Measurements from ENCODE around the gene RHEBL1. TPM values are rescaled to one million over a fixed set of nuclear protein-coding genes. Genes with fewer than 3 reads are reported as not detected.

Gene RHEBL1
- total RNA-seq, 1 experiment from 2014 or later = 2.9 TPM

DNA sequence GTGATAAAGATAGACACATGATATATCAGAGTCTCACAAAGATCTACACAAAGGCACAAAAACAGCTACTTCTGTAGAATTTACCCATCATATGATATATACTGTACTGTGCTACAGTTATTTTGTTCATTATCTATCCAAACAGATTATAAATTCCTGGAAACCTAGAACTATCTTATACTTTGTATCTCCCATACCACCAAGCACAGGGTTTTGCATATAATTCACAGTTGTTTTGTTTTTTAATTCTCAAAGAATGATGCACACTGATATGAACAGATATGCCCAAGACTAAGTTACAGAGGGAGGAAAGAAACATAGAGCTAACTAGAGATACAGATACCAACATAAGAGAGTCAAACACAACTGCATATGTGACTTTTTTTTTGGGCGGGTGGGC is 54.6 kb downstream of the RHEBL1 start:
- CTCF ChIA-PET = no interaction called here
- TF ChIP-seq, protein P1, sequence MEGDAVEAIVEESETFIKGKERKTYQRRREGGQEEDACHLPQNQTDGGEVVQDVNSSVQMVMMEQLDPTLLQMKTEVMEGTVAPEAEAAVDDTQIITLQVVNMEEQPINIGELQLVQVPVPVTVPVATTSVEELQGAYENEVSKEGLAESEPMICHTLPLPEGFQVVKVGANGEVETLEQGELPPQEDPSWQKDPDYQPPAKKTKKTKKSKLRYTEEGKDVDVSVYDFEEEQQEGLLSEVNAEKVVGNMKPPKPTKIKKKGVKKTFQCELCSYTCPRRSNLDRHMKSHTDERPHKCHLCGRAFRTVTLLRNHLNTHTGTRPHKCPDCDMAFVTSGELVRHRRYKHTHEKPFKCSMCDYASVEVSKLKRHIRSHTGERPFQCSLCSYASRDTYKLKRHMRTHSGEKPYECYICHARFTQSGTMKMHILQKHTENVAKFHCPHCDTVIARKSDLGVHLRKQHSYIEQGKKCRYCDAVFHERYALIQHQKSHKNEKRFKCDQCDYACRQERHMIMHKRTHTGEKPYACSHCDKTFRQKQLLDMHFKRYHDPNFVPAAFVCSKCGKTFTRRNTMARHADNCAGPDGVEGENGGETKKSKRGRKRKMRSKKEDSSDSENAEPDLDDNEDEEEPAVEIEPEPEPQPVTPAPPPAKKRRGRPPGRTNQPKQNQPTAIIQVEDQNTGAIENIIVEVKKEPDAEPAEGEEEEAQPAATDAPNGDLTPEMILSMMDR (conservative IDR thresholded peaks at IDR 0.05) = no peak
- no peak for TF ChIP-seq EZH2 (IDR thresholded peaks at IDR 0.05; ENCODE audit: low read depth)
- Histone ChIP-seq H3K79me2 (ENCODE audit: low read depth) (peaks cover 30% of the 10 kb centered on the region), H3F3A (ENCODE audit: insufficient read depth, low read depth) (peaks cover 22% of the 10 kb centered on the region), H3K4me1 (replicated peaks; ENCODE audit: insufficient read depth) (peaks cover 14% of the 10 kb centered on the region), H3K27ac (no peak overlapping the region), H4K20me1 (ENCODE audit: insufficient read depth) (no peaks in the 10 kb centered on the region), H3K4me3 (no peak overlapping the region), H3K4me2 (no peak overlapping the region), H3K36me3 (ENCODE audit: low read depth) (no peaks in the 10 kb centered on the region), H3K27me3 (ENCODE audit: insufficient read depth, low read depth) (no peaks in the 10 kb centered on the region), H2AFZ (no peak overlapping the region), H3K9me3 (ENCODE audit: insufficient read depth, low read depth) (no peaks in the 10 kb centered on the region), H3K9me2 (ENCODE audit: insufficient read depth) (no peaks in the 10 kb centered on the region)
- POLR2A ChIA-PET (ENCODE audit: unreplicated experiment) = no interaction called here
- DNase-seq = no peak
- BruUV-seq (replicated peaks) = no TSS peak
- intact Hi-C loops (cut with micrococcal nuclease; ENCODE audit: unreplicated experiment) = loop anchor here (5.0 kb wide), 1 partner anchor 42 kb away; no protein-coding TSS in a partner anchor

Other genes with a start within 250 kb of the RHEBL1 start
- gene DDX23, start 217.8 kb downstream of the RHEBL1 start, total RNA-seq (2021) = 91.4 and 108 TPM in 2 replicates
- gene RND1, start 204.1 kb downstream of the RHEBL1 start, total RNA-seq (2021) = 2.7 and 4.0 TPM in 2 replicates
- 23.5 and 25.5 TPM in 2 replicates for gene FKBP11, start 144.5 kb downstream of the RHEBL1 start, total RNA-seq (2021)
- gene ARF3, start 112.5 kb downstream of the RHEBL1 start, total RNA-seq (2021) = 200 and 205 TPM in 2 replicates
- gene WNT10B, start 98.2 kb downstream of the RHEBL1 start, total RNA-seq (2021) = 0.73 TPM in 1 of 2 replicates, not detected in the other
- not detected in 2 replicates for gene WNT1, start 91.7 kb downstream of the RHEBL1 start, total RNA-seq (2021)
- gene DDN, start 70.6 kb downstream of the RHEBL1 start, total RNA-seq (2021) = 0.10 and 0.17 TPM in 2 replicates
- 48.8 and 53.6 TPM in 2 replicates for gene PRKAG1, start 51.2 kb downstream of the RHEBL1 start, total RNA-seq (2021)
- 94.0 and 97.9 TPM in 2 replicates for gene KMT2D, start 9.2 kb downstream of the RHEBL1 start, total RNA-seq (2021)
- gene DHH, start 24.8 kb upstream of the RHEBL1 start, total RNA-seq (2021) = 0.13 and 0.28 TPM in 2 replicates
- 53.9 and 63.3 TPM in 2 replicates for gene LMBR1L, start 40.9 kb upstream of the RHEBL1 start, total RNA-seq (2021)
- gene TUBA1B, start 61.4 kb upstream of the RHEBL1 start, total RNA-seq (2021) = 930 and 1,061 TPM in 2 replicates
- gene TUBA1A, start 119.1 kb upstream of the RHEBL1 start, total RNA-seq (2021) = 14.1 and 14.2 TPM in 2 replicates
- 449 and 490 TPM in 2 replicates for gene TUBA1C, start 195.1 kb upstream of the RHEBL1 start, total RNA-seq (2021)
- gene PRPH, start 225.2 kb upstream of the RHEBL1 start, total RNA-seq (2021) = 0.46 and 0.60 TPM in 2 replicates